HUES64 (cell line): ENCODE data around the gene PFKP.
A peak's percentile ranks its signal among the peaks of the same experiment; 100 is the strongest.

Source experiments
- H3K27ac ChIP-seq: 2 replicates; pipeline ENCODE4 v1.7.0; 2013; ENCODE audit warnings: low read depth, low read length, inconsistent platforms
- H3K27me3 ChIP-seq: 2 replicates; pipeline ENCODE4 v1.6.1; 2013; ENCODE audit warnings: mild to moderate bottlenecking, low read length; ENCODE audit not compliant: insufficient read depth
- H3K36me3 ChIP-seq: 2 replicates; pipeline ENCODE4 v1.6.1; 2013; ENCODE audit warnings: mild to moderate bottlenecking, low read length; ENCODE audit not compliant: insufficient read depth
- H3K4me1 ChIP-seq: 2 replicates; pipeline ENCODE4 v1.6.1; 2013; ENCODE audit warnings: mild to moderate bottlenecking, low read length, moderate library complexity; ENCODE audit not compliant: insufficient read depth
- H3K4me3 ChIP-seq: 2 replicates; pipeline ENCODE4 v1.5.1; 2013; ENCODE audit warnings: mild to moderate bottlenecking, low read length, moderate library complexity
- H3K9ac ChIP-seq: 2 replicates; pipeline ENCODE4 v1.6.1; 2013; ENCODE audit warnings: mild to moderate bottlenecking, low read depth, low read length
- H3K9me3 ChIP-seq: 2 replicates; pipeline ENCODE4 v1.6.1; 2013; ENCODE audit warnings: low read depth, low read length; ENCODE audit not compliant: insufficient read depth
- WGBS: fragments of 150-250, 120-280 bp; methylation state at CpG from one replicate; pipeline ENCODE4 v1.1.7; 2013; ENCODE audit warnings: missing lambda C conversion rate; 5-methylcytosine and 5-hydroxymethylcytosine counted together

PFKP gene

GRCh38 chr10:3047596-3047995 lies 19.8 kb upstream of the PFKP start:
- H3K4me3 ChIP-seq: no peak overlapping the region
- H3K36me3 ChIP-seq: no peaks in the 10 kb centered on the region
- H3K9ac ChIP-seq: no peak overlapping the region
- H3K9me3 ChIP-seq: no peaks in the 10 kb centered on the region
- H3K4me1 ChIP-seq: peaks cover 26% of the 10 kb centered on the region
- WGBS: 88% methylated on average over 6 of the region's 6 CpGs
- no peak overlapping the region for H3K27ac ChIP-seq
- no peaks in the 10 kb centered on the region for H3K27me3 ChIP-seq

GRCh38 chr10:3048119-3049019 lies 19.0 kb upstream of the PFKP start:
- Histone ChIP-seq H3K4me1 (peaks cover 26% of the 10 kb centered on the region), H3K9ac (no peak overlapping the region), H3K27ac (no peak overlapping the region), H3K36me3 (no peaks in the 10 kb centered on the region), H3K9me3 (no peaks in the 10 kb centered on the region), H3K27me3 (no peaks in the 10 kb centered on the region), H3K4me3 (no peak overlapping the region)
- 70% methylated on average over 17 of the region's 17 CpGs for WGBS

- Histone ChIP-seq H3K4me1 (peaks cover 25% of the 10 kb centered on the region), H3K36me3 (no peaks in the 10 kb centered on the region), H3K27ac (no peak overlapping the region), H3K9me3 (no peaks in the 10 kb centered on the region), H3K9ac (no peak overlapping the region), H3K27me3 (no peaks in the 10 kb centered on the region), H3K4me3 (no peak overlapping the region)
- WGBS: 96% methylated on average over 5 of the region's 5 CpGs
Observed at GRCh38 chr10:3051692-3052091, 15.7 kb upstream of the PFKP start.

- WGBS: 94% methylated on average over 2 of the region's 2 CpGs
- Histone ChIP-seq H3K9me3 (no peaks in the 10 kb centered on the region), H3K4me3 (no peak overlapping the region), H3K36me3 (no peaks in the 10 kb centered on the region), H3K27ac (no peak overlapping the region), H3K9ac (no peak overlapping the region), H3K4me1 (peaks cover 17% of the 10 kb centered on the region), H3K27me3 (no peaks in the 10 kb centered on the region)
Observed at GRCh38 chr10:3053155-3053554, 14.2 kb upstream of the PFKP start.

GRCh38 chr10:3054183-3054850 lies 13.0 kb upstream of the PFKP start:
- H3K9ac ChIP-seq: no peak overlapping the region
- no peaks in the 10 kb centered on the region for H3K27me3 ChIP-seq
- H3K9me3 ChIP-seq: no peaks in the 10 kb centered on the region
- no peaks in the 10 kb centered on the region for H3K36me3 ChIP-seq
- H3K4me3 ChIP-seq: no peak overlapping the region
- 0 out of 2 replicates have a peak overlapping the region, but pooled peaks have one; percentile 10 for H3K27ac ChIP-seq
- 73% methylated on average over 6 of the region's 6 CpGs for WGBS
- peaks cover 17% of the 10 kb centered on the region for H3K4me1 ChIP-seq

- H3K4me3 ChIP-seq: no peak overlapping the region
- peaks cover 17% of the 10 kb centered on the region for H3K4me1 ChIP-seq
- peak overlapping the region; percentile 42; the same call in 1 of the 2 replicates for H3K9ac ChIP-seq
- no peaks in the 10 kb centered on the region for H3K36me3 ChIP-seq
- 94% methylated on average over 1 of the region's 1 CpG for WGBS
- H3K9me3 ChIP-seq: no peaks in the 10 kb centered on the region
- 0 out of 2 replicates have a peak overlapping the region, but pooled peaks have one; percentile 10 for H3K27ac ChIP-seq
- H3K27me3 ChIP-seq: no peaks in the 10 kb centered on the region
Observed at GRCh38 chr10:3054851-3055199, 12.5 kb upstream of the PFKP start.

- Histone ChIP-seq H3K9me3 (no peaks in the 10 kb centered on the region), H3K4me3 (no peak overlapping the region), H3K27ac (no peak overlapping the region), H3K27me3 (no peaks in the 10 kb centered on the region), H3K9ac (no peak overlapping the region), H3K36me3 (no peaks in the 10 kb centered on the region), H3K4me1 (peaks cover 17% of the 10 kb centered on the region)
- WGBS: 75% methylated on average over 5 of the region's 5 CpGs
Observed at GRCh38 chr10:3056280-3057037, 10.9 kb upstream of the PFKP start.

GRCh38 chr10:3057946-3058345 lies 9.4 kb upstream of the PFKP start:
- Histone ChIP-seq H3K27me3 (no peaks in the 10 kb centered on the region), H3K36me3 (no peaks in the 10 kb centered on the region), H3K9ac (no peak overlapping the region), H3K4me3 (no peak overlapping the region), H3K4me1 (peaks cover 17% of the 10 kb centered on the region), H3K9me3 (no peaks in the 10 kb centered on the region), H3K27ac (no peak overlapping the region)
- 92% methylated on average over 8 of the region's 8 CpGs for WGBS

- peaks cover 10% of the 10 kb centered on the region for H3K4me1 ChIP-seq
- H3K4me3 ChIP-seq: no peak overlapping the region
- no peak overlapping the region for H3K27ac ChIP-seq
- H3K36me3 ChIP-seq: no peaks in the 10 kb centered on the region
- H3K9me3 ChIP-seq: no peaks in the 10 kb centered on the region
- H3K27me3 ChIP-seq: no peaks in the 10 kb centered on the region; the same call in 1 of the 2 replicates
- no peak overlapping the region for H3K9ac ChIP-seq
- 82% methylated on average over 7 of the region's 8 CpGs for WGBS
Observed at GRCh38 chr10:3059974-3060373, 7.4 kb upstream of the PFKP start.

GRCh38 chr10:3060481-3060889 lies 6.9 kb upstream of the PFKP start:
- Histone ChIP-seq H3K9ac (no peak overlapping the region), H3K4me1 (0 out of 2 replicates have a peak, but pooled peaks cover 7% of the 10 kb centered on the region), H3K27ac (no peak overlapping the region), H3K27me3 (peaks cover 5% of the 10 kb centered on the region; the same call in 1 of the 2 replicates), H3K9me3 (no peaks in the 10 kb centered on the region), H3K36me3 (no peaks in the 10 kb centered on the region), H3K4me3 (no peak overlapping the region)
- 80% methylated on average over 4 of the region's 4 CpGs for WGBS
